ENCODE results near the gene RPL5.

Gene RPL5

GRCh38 chr1:92881391-92881790 is 49.6 kb downstream of the RPL5 start:
- H3K9ac ChIP-seq (ENCODE audit: low read length): no peak overlapping the region
- peaks cover 10% of the 10 kb centered on the region for H3K4me1 ChIP-seq (ENCODE audit: control insufficient read depth, insufficient read depth, low read length)
- H3K4me3 ChIP-seq (ENCODE audit: low read length): no peak overlapping the region
- H3K36me3 ChIP-seq (ENCODE audit: control insufficient read depth, insufficient read depth, low read length, severe bottlenecking): no peaks in the 10 kb centered on the region
- no peaks in the 10 kb centered on the region for H3K9me3 ChIP-seq (ENCODE audit: control insufficient read depth, low read length)
- H3K27me3 ChIP-seq (replicated peaks; ENCODE audit: control insufficient read depth, insufficient read depth, low read length): no peaks in the 10 kb centered on the region
- no peak for DNase-seq (ENCODE audit: low read depth)

- Histone ChIP-seq H3K36me3 (ENCODE audit: control insufficient read depth, insufficient read depth, low read length, severe bottlenecking) (no peaks in the 10 kb centered on the region), H3K9me3 (ENCODE audit: control insufficient read depth, low read length) (no peaks in the 10 kb centered on the region), H3K9ac (ENCODE audit: low read length) (no peak overlapping the region), H3K27me3 (replicated peaks; ENCODE audit: control insufficient read depth, insufficient read depth, low read length) (no peaks in the 10 kb centered on the region), H3K4me1 (ENCODE audit: control insufficient read depth, insufficient read depth, low read length) (peaks cover 4% of the 10 kb centered on the region), H3K4me3 (ENCODE audit: low read length) (no peak overlapping the region)
- DNase-seq (ENCODE audit: low read depth): no peak
Measured at GRCh38 chr1:92882819-92883218, 51.0 kb downstream of the RPL5 start.

GRCh38 chr1:92883297-92883696 is 51.5 kb downstream of the RPL5 start:
- no peak overlapping the region for H3K4me3 ChIP-seq (ENCODE audit: low read length)
- DNase-seq (ENCODE audit: low read depth): no peak
- no peak overlapping the region for H3K9ac ChIP-seq (ENCODE audit: low read length)
- H3K36me3 ChIP-seq (ENCODE audit: control insufficient read depth, insufficient read depth, low read length, severe bottlenecking): no peaks in the 10 kb centered on the region
- H3K27me3 ChIP-seq (replicated peaks; ENCODE audit: control insufficient read depth, insufficient read depth, low read length): no peaks in the 10 kb centered on the region
- H3K9me3 ChIP-seq (ENCODE audit: control insufficient read depth, low read length): no peaks in the 10 kb centered on the region
- no peaks in the 10 kb centered on the region for H3K4me1 ChIP-seq (ENCODE audit: control insufficient read depth, insufficient read depth, low read length)

- no peaks in the 10 kb centered on the region for H3K4me1 ChIP-seq (ENCODE audit: control insufficient read depth, insufficient read depth, low read length)
- H3K4me3 ChIP-seq (ENCODE audit: low read length): no peak overlapping the region
- no peak for DNase-seq (ENCODE audit: low read depth)
- no peaks in the 10 kb centered on the region for H3K27me3 ChIP-seq (replicated peaks; ENCODE audit: control insufficient read depth, insufficient read depth, low read length)
- H3K9ac ChIP-seq (ENCODE audit: low read length): no peak overlapping the region
- H3K36me3 ChIP-seq (ENCODE audit: control insufficient read depth, insufficient read depth, low read length, severe bottlenecking): no peaks in the 10 kb centered on the region
- H3K9me3 ChIP-seq (ENCODE audit: control insufficient read depth, low read length): peaks cover 6% of the 10 kb centered on the region
Measured at GRCh38 chr1:92884195-92884594, 52.4 kb downstream of the RPL5 start.

- Histone ChIP-seq H3K9me3 (ENCODE audit: control insufficient read depth, low read length) (peaks cover 6% of the 10 kb centered on the region), H3K4me3 (ENCODE audit: low read length) (no peak overlapping the region), H3K36me3 (ENCODE audit: control insufficient read depth, insufficient read depth, low read length, severe bottlenecking) (no peaks in the 10 kb centered on the region), H3K27me3 (replicated peaks; ENCODE audit: control insufficient read depth, insufficient read depth, low read length) (no peaks in the 10 kb centered on the region), H3K9ac (ENCODE audit: low read length) (no peak overlapping the region), H3K4me1 (ENCODE audit: control insufficient read depth, insufficient read depth, low read length) (no peaks in the 10 kb centered on the region)
- DNase-seq (ENCODE audit: low read depth): no peak
Measured at GRCh38 chr1:92886886-92887419, 55.1 kb downstream of the RPL5 start.

- Histone ChIP-seq H3K9me3 (ENCODE audit: control insufficient read depth, low read length) (peaks cover 6% of the 10 kb centered on the region), H3K9ac (ENCODE audit: low read length) (no peak overlapping the region), H3K27me3 (replicated peaks; ENCODE audit: control insufficient read depth, insufficient read depth, low read length) (no peaks in the 10 kb centered on the region), H3K36me3 (ENCODE audit: control insufficient read depth, insufficient read depth, low read length, severe bottlenecking) (no peaks in the 10 kb centered on the region), H3K4me1 (ENCODE audit: control insufficient read depth, insufficient read depth, low read length) (no peaks in the 10 kb centered on the region), H3K4me3 (ENCODE audit: low read length) (no peak overlapping the region)
- DNase-seq (ENCODE audit: low read depth): no peak
Measured at GRCh38 chr1:92887465-92887864, 55.6 kb downstream of the RPL5 start.
